ENCODE measurements around the gene CTNNA2.

The CTNNA2 gene

DNA sequence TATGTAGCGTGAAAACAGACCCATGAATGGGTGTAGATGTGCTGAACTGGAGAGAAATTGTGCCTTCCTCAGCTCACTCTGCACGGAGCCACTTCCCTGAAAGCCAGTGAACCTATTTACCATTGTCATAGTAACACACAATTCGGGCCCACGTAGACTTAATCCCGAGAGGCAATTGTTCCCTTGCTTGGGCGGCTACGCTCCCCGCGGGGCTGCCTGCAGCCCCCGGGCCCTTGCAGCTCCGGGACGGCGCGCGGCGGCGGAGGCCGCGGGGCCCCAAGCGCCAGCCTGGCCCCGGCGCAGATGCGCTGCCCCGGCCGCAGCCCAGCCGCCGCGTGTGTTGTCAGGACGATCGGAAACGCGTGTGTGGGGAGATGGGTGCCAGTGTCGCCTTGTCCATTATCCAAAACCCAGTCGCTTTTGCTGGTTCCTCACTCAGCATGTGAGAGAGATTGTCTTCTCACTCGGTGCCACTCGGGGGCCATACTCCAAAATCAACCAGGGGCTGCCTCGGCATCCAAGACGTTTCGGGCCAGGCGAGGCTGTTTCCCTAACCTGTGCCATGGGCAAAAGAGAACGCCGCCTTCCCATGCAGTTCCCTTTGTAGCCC, 809.6 kb downstream of the CTNNA2 start:
- TF ChIP-seq, protein P1, sequence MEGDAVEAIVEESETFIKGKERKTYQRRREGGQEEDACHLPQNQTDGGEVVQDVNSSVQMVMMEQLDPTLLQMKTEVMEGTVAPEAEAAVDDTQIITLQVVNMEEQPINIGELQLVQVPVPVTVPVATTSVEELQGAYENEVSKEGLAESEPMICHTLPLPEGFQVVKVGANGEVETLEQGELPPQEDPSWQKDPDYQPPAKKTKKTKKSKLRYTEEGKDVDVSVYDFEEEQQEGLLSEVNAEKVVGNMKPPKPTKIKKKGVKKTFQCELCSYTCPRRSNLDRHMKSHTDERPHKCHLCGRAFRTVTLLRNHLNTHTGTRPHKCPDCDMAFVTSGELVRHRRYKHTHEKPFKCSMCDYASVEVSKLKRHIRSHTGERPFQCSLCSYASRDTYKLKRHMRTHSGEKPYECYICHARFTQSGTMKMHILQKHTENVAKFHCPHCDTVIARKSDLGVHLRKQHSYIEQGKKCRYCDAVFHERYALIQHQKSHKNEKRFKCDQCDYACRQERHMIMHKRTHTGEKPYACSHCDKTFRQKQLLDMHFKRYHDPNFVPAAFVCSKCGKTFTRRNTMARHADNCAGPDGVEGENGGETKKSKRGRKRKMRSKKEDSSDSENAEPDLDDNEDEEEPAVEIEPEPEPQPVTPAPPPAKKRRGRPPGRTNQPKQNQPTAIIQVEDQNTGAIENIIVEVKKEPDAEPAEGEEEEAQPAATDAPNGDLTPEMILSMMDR (conservative IDR thresholded peaks at IDR 0.05; ENCODE audit: control insufficient read depth, insufficient read depth, low read depth, low read length) = no peak
- H3K4me3 ChIP-seq (ENCODE audit: control insufficient read depth, low read depth, low read length) = no peak overlapping the region
- no peak for DNase-seq (ENCODE audit: low read depth)

DNA sequence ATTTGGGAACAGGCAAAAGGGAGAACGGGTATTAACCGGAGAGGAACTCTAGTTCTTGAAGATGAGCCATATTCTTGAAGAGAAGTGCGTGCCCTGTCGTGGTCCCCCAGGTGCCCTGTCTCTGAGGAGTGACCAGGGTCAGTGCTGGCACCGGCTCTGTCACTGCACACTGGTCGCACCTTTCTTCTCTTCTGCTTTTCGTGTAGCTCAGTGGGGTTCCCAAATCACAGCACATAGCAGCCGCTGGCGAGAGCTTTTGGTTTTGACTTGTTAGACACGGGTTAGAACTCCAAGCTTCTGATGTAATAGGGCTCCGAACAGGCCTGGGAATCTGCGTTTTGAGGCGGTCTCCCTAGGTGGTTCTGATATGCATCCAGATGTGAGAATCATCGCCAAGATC, 810.1 kb downstream of the CTNNA2 start:
- no peak for DNase-seq (ENCODE audit: low read depth)
- TF ChIP-seq, protein P1 (conservative IDR thresholded peaks at IDR 0.05; ENCODE audit: control insufficient read depth, insufficient read depth, low read depth, low read length) = no peak
- H3K4me3 ChIP-seq (ENCODE audit: control insufficient read depth, low read depth, low read length) = no peak overlapping the region

DNA sequence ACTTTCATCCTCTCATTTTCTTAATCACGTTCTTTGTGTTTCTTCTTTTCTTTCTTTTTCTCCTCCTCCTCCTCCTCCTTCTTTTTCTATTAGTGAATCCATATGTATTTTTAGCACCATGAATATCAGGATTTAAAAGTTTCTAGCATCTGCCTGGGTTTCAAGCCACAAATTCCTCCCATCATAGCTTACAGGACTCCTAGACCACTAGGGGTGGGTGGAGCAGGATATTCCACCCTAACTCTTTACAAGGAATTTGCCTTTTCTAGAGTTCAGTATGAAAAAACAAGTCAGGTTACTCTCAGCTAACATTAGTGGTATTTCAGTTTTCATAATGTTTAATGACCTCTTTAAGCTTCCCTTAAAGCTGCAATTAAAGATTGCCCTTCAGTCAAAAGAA, 810.8 kb downstream of the CTNNA2 start:
- no peak overlapping the region for H3K4me3 ChIP-seq (ENCODE audit: control insufficient read depth, low read depth, low read length)
- no peak for DNase-seq (ENCODE audit: low read depth)
- TF ChIP-seq, protein P1 (conservative IDR thresholded peaks at IDR 0.05; ENCODE audit: control insufficient read depth, insufficient read depth, low read depth, low read length) = no peak

DNA sequence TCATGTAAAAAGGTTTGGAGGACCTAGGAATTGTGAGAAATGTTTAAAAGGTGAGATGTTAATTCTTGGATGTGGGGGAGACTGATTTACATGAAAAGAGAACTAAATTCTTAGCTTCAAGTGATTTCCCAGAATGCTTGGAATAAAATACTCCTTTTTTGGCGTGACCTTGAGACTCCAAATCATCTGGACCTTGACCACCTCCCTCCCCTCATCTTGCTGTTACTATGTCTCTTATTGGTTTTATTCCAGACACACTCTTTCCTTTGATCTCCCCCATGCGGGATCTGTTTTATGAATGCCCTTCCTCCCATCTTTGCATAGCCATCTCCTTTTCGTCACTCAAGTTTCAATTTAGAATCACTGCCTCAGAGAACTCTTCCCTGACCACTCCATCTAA, 811.7 kb downstream of the CTNNA2 start:
- no peak overlapping the region for H3K4me3 ChIP-seq (ENCODE audit: control insufficient read depth, low read depth, low read length)
- TF ChIP-seq, protein P1 (conservative IDR thresholded peaks at IDR 0.05; ENCODE audit: control insufficient read depth, insufficient read depth, low read depth, low read length) = no peak
- no peak for DNase-seq (ENCODE audit: low read depth)

DNA sequence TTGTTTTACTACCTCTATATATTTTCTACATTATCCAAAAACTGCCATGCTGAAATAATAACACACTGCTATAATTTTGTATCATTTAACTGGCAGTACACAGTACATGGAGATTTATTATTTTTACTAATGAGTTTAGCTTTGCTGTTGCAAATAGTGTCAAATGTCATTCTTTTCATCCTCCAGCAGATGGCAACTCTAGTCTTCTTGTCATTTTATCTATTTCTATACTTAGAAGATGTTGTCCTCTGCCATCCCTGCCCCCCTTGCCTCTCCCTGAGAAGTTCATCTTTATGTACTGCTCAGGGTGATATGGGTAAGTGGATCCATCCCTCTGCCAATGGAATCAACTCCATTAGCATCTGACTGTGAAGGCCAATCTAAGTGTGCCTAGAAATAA, 813.4 kb downstream of the CTNNA2 start:
- TF ChIP-seq, protein P1 (conservative IDR thresholded peaks at IDR 0.05; ENCODE audit: control insufficient read depth, insufficient read depth, low read depth, low read length) = peak; percentile 31
- no peak overlapping the region for H3K4me3 ChIP-seq (ENCODE audit: control insufficient read depth, low read depth, low read length)
- DNase-seq (ENCODE audit: low read depth) = peak; percentile 47

DNA sequence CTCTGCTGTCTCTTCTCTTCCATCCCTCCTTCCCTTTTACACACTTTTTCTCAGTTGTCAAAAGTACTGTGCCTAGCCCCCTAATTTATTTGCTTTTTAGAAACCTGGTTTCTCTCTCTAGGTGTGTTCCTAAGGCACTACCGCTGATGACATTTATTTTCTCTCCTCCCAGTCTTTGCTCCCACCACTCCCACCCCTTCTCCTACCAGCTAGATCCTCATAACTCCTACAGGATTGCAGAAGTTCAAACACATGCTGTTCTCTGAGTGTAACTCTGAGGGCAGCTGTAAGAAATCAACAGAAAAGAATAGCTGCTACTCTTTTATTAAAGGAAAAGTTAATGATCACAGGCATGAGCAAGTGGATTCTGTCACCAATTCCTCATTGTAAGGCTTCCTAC, 814.0 kb downstream of the CTNNA2 start:
- TF ChIP-seq, protein P1 (conservative IDR thresholded peaks at IDR 0.05; ENCODE audit: control insufficient read depth, insufficient read depth, low read depth, low read length) = no peak
- DNase-seq (ENCODE audit: low read depth) = no peak
- H3K4me3 ChIP-seq (ENCODE audit: control insufficient read depth, low read depth, low read length) = no peak overlapping the region

DNA sequence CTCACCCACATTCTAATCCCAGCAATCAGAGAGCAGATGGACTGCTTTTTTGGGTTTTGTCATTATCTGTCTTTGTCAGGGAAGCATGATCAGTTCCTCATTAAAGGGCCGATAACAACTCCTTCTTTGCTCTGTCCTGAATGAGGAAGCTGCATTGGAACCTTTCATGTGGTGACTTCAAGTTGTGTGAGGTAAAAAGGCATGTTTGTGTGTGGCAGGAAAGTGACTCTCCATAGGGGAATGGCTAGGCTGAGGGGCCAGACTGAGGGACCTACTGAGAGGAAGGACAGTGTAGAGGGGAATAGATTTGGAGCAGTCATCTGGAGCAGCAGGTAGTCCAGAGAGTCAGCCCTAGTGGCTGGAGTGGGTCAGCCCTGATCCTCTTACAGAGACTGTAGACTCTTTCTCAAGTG, 815.3 kb downstream of the CTNNA2 start:
- no peak overlapping the region for H3K4me3 ChIP-seq (ENCODE audit: control insufficient read depth, low read depth, low read length)
- TF ChIP-seq, protein P1 (conservative IDR thresholded peaks at IDR 0.05; ENCODE audit: control insufficient read depth, insufficient read depth, low read depth, low read length) = no peak
- no peak for DNase-seq (ENCODE audit: low read depth)

Measured in fibroblast of mammary gland (primary cell).